H1 (cell line): Measurements from ENCODE around the gene FKBP1B. TPM values are rescaled to one million over a fixed set of nuclear protein-coding genes. Genes with fewer than 3 reads are reported as not detected.

ENCODE experiments used
- CTCF ChIA-PET: fragments of 300-600 bp; sonication (Branson Sonifier 250); formaldehyde crosslinking; loops from one replicate; lab custom pipeline; 2021; ENCODE audit not compliant: partially characterized antibody; lab: Charles Lee
- POLR2A ChIA-PET: fragments of 300-600 bp; sonication (Branson Sonifier 250); formaldehyde crosslinking; loops from one replicate; lab custom pipeline; 2021; ENCODE audit warnings: inconsistent platforms; ENCODE audit not compliant: partially characterized antibody; lab: Charles Lee
- DNase-seq, 2 experiments: peaks; one replicate each; pipeline versions ENCODE4 v3.0.0 to v3.0.0-alpha.2; 2010 to 2022; ENCODE audit warnings: low spot score in 2 of 2, low read depth in 1 of 2, mixed read lengths in 1 of 2
- FAIRE-seq: peaks from 2 replicates; lab custom pipeline; 2011; peaks lifted over from hg19 to GRCh38; lab: Jason Lieb, UNC
- H2AFZ ChIP-seq: 2 replicates; pipeline ENCODE4 v1.8.1; 2012; ENCODE audit warnings: low read length, inconsistent platforms
- H2AK5ac ChIP-seq: 2 replicates; pipeline ENCODE4 v1.6.1; 2013; ENCODE audit warnings: low read depth, low read length
- H2BK120ac ChIP-seq: replicated peaks from 2 replicates; pipeline ENCODE3; 2013; ENCODE audit warnings: low read depth, low read length, inconsistent platforms
- H2BK12ac ChIP-seq: 2 replicates; pipeline ENCODE4 v1.6.1; 2013; ENCODE audit warnings: low read depth, low read length
- H2BK15ac ChIP-seq: 2 replicates; pipeline ENCODE4 v1.6.1; 2013; ENCODE audit warnings: low read length
- H2BK20ac ChIP-seq: 2 replicates; pipeline ENCODE4 v1.6.1; 2013; ENCODE audit warnings: low read length
- H2BK5ac ChIP-seq: 2 replicates; pipeline ENCODE4 v1.6.1; 2013; ENCODE audit warnings: low read depth, low read length
- H3K14ac ChIP-seq: 2 replicates; pipeline ENCODE4 v1.6.1; 2013; ENCODE audit warnings: inconsistent platforms; ENCODE audit not compliant: insufficient read length
- H3K18ac ChIP-seq: 2 replicates; pipeline ENCODE4 v1.6.1; 2013; ENCODE audit warnings: low read length; ENCODE audit errors: extremely low read depth
- H3K23ac ChIP-seq: 2 replicates; pipeline ENCODE4 v1.6.1; 2013; ENCODE audit warnings: inconsistent platforms; ENCODE audit not compliant: insufficient read length
- H3K23me2 ChIP-seq: 2 replicates; pipeline ENCODE4 v1.6.1; 2013; ENCODE audit warnings: low read depth, low read length
- H3K27ac ChIP-seq: 2 replicates; pipeline ENCODE4 v1.6.1; 2011; ENCODE audit warnings: low read depth, low read length, inconsistent platforms
- H3K27me3 ChIP-seq, 4 experiments: replicated peaks in 1 of 4; 1 replicate in 1 of 4; 2 replicates in 3 of 4; pipeline versions ENCODE4 v1.6.1 to v1.8.1; 2011 to 2013; ENCODE audit warnings: low read length in 3 of 4, mild to moderate bottlenecking in 3 of 4, inconsistent platforms in 2 of 4, mixed read lengths in 2 of 4, moderate library complexity in 1 of 4; ENCODE audit not compliant: control insufficient read depth in 3 of 4, insufficient read depth in 3 of 4; ENCODE audit errors: extremely low read depth in 1 of 4
- H3K36me3 ChIP-seq, 4 experiments: 2 replicates each; pipeline versions ENCODE4 v1.6.1 to v1.8.1; 2011 to 2013; ENCODE audit warnings: mild to moderate bottlenecking in 4 of 4, low read length in 3 of 4, moderate library complexity in 2 of 4, control low read depth in 1 of 4, inconsistent platforms in 1 of 4; ENCODE audit not compliant: insufficient read depth in 4 of 4, control insufficient read depth in 2 of 4
- H3K4ac ChIP-seq: replicated peaks from 2 replicates; pipeline ENCODE3; 2013; ENCODE audit warnings: low read length, low read depth, mixed read lengths, inconsistent platforms; ENCODE audit not compliant: insufficient read length
- H3K4me1 ChIP-seq, 4 experiments: replicated peaks in 1 of 4; 1 replicate in 1 of 4; 2 replicates in 3 of 4; pipeline versions ENCODE4 v1.6.1 to v1.8.1; 2011 to 2013; ENCODE audit warnings: low read length in 3 of 4, inconsistent platforms in 2 of 4, mixed read lengths in 1 of 4; ENCODE audit not compliant: insufficient read depth in 4 of 4, control insufficient read depth in 3 of 4
- H3K4me2 ChIP-seq, 2 experiments: 2 replicates each; pipeline versions ENCODE4 v1.6.1 to v1.8.1; 2011 to 2013; ENCODE audit warnings: low read depth in 2 of 2, low read length in 2 of 2, control low read depth in 1 of 2, inconsistent platforms in 1 of 2, mild to moderate bottlenecking in 1 of 2; ENCODE audit not compliant: insufficient read depth in 1 of 2
- H3K4me3 ChIP-seq, 4 experiments: fragments of 200-600, 300-600 bp in 1 of 4; sonication (generic), shearing (Covaris generic), sonication (Bioruptor Twin) in 1 of 4; 2 replicates each; pipeline versions ENCODE4 v1.5.1 to v1.8.1; 2011 to 2016; ENCODE audit warnings: low read length in 4 of 4, low read depth in 3 of 4, control low read depth in 2 of 4, inconsistent platforms in 2 of 4, mild to moderate bottlenecking in 2 of 4, mixed read lengths in 1 of 4, moderate library complexity in 1 of 4; ENCODE audit not compliant: insufficient read depth in 2 of 4; ENCODE audit errors: extremely low read depth in 1 of 4
- H3K56ac ChIP-seq: replicated peaks from 2 replicates; pipeline ENCODE3; 2013; ENCODE audit warnings: low read depth, mild to moderate bottlenecking, mixed read lengths, low read length, inconsistent platforms; ENCODE audit not compliant: insufficient read length
- H3K79me1 ChIP-seq: 2 replicates; pipeline ENCODE4 v1.6.1; 2013; ENCODE audit warnings: low read depth, low read length, control low read depth
- H3K79me2 ChIP-seq, 2 experiments: 2 replicates each; pipeline versions ENCODE4 v1.6.1 to v1.8.1; 2012 to 2013; ENCODE audit warnings: low read length in 2 of 2, mild to moderate bottlenecking in 2 of 2, inconsistent platforms in 1 of 2; ENCODE audit not compliant: insufficient read depth in 2 of 2, control insufficient read depth in 1 of 2
- H3K9ac ChIP-seq, 4 experiments: replicated peaks in 1 of 4; 1 replicate in 1 of 4; 2 replicates in 3 of 4; pipeline versions ENCODE4 v1.6.1 to v1.8.1; 2011 to 2013; ENCODE audit warnings: low read depth in 3 of 4, low read length in 3 of 4, control low read depth in 2 of 4, mild to moderate bottlenecking in 2 of 4, moderate library complexity in 2 of 4, inconsistent platforms in 1 of 4; ENCODE audit errors: extremely low read depth in 1 of 4
- H3K9me3 ChIP-seq, 2 experiments: 2 replicates each; pipeline versions ENCODE4 v1.6.1 to v1.8.1; 2012 to 2013; ENCODE audit warnings: mild to moderate bottlenecking in 2 of 2, moderate library complexity in 2 of 2, control low read depth in 1 of 2, inconsistent platforms in 1 of 2, low read depth in 1 of 2, low read length in 1 of 2, mixed read lengths in 1 of 2; ENCODE audit not compliant: insufficient read depth in 2 of 2
- H4K20me1 ChIP-seq, 2 experiments: replicated peaks in 1 of 2; 2 replicates each; pipeline versions ENCODE3 to v1.8.1; 2011 to 2013; ENCODE audit warnings: inconsistent platforms in 2 of 2, low read length in 2 of 2, mild to moderate bottlenecking in 1 of 2; ENCODE audit not compliant: insufficient read depth in 2 of 2, control insufficient read depth in 1 of 2
- H4K5ac ChIP-seq: 2 replicates; pipeline ENCODE4 v1.6.1; 2013; ENCODE audit warnings: low read length, low read depth, mixed read lengths, inconsistent platforms; ENCODE audit not compliant: insufficient read length
- H4K8ac ChIP-seq: 2 replicates; pipeline ENCODE4 v1.8.0; 2013; ENCODE audit warnings: mild to moderate bottlenecking, moderate library complexity, low read length, inconsistent platforms; ENCODE audit not compliant: insufficient read depth; ENCODE audit errors: extremely low read depth
- H4K91ac ChIP-seq: replicated peaks from 2 replicates; pipeline ENCODE3; 2013; ENCODE audit warnings: low read length, mixed read lengths, inconsistent platforms; ENCODE audit not compliant: insufficient read length
- EP300 ChIP-seq, 2 experiments: IDR thresholded peaks; 1 replicate in 1 of 2; 2 replicates in 1 of 2; pipeline ENCODE4 v1.6.1; 2011 to 2012; ENCODE audit warnings: low read depth in 2 of 2, low read length in 2 of 2, mild to moderate bottlenecking in 2 of 2, borderline replicate concordance in 1 of 2, inconsistent platforms in 1 of 2, moderate library complexity in 1 of 2
- KDM5A ChIP-seq: fragments of 200-600 bp; IDR thresholded peaks from 2 replicates; pipeline ENCODE4 v1.7.1; 2012; ENCODE audit warnings: mild to moderate bottlenecking, low read length, inconsistent platforms, mixed read lengths
- RXRA ChIP-seq: IDR thresholded peaks from 2 replicates; pipeline ENCODE4 v1.6.1; 2011; ENCODE audit warnings: low read depth, mild to moderate bottlenecking, low read length, moderate library complexity; ENCODE audit not compliant: insufficient read depth
- SP1 ChIP-seq: IDR thresholded peaks from 2 replicates; pipeline ENCODE4 v1.6.1; 2011; ENCODE audit warnings: low read depth, low read length
- WGBS, 2 experiments: shearing (Covaris generic) in 1 of 2; methylation state at CpG; one replicate each; pipeline versions ENCODE4 v1.1.6 to v1.1.7; 2013 to 2015; ENCODE audit warnings: low lambda C conversion rate in 2 of 2, mixed read lengths in 2 of 2, inconsistent platforms in 1 of 2, low coverage in 1 of 2, missing lambda C conversion rate in 1 of 2; ENCODE audit not compliant: insufficient replicate concordance in 2 of 2, insufficient coverage in 1 of 2, insufficient read length in 1 of 2; ENCODE audit errors: extremely low coverage in 1 of 2, missing lambda C conversion rate in 1 of 2; 5-methylcytosine and 5-hydroxymethylcytosine counted together
- polyA plus RNA-seq, 7 experiments: library from polyadenylated mRNA; depleted of rRNA in 3 of 7; stranded (reverse) in 5 of 7; unstranded in 2 of 7; fragments of >200 nt in 5 of 7; fragments of 200-250 nt in 2 of 7; gene quantifications; 1 replicate in 5 of 7; 2 replicates in 1 of 7; 4 replicates in 1 of 7; pipeline versions ENCODE4 v1.2.1 to v1.2.3, GENCODE V29; 2011 to 2013; ENCODE audit warnings: missing spikeins in 2 of 7, mixed read lengths in 2 of 7
- total RNA-seq: library from RNA; stranded (reverse); fragmentation: NEBNext Ultra II Directional; extraction: Animal tissue kit (Norgen Biotek cat#: 25700); gene quantifications from 2 replicates; pipeline ENCODE4 v1.2.1, GENCODE V29; 2021

Gene FKBP1B
- total and polyA plus RNA-seq, 2 of the 8 experiments (the other 6 are each of a cell fraction or from before 2014, with no cell fraction given): 50.8 to 151 TPM

- no peak overlapping the region for H3K56ac ChIP-seq
- H3K79me2 ChIP-seq: no peaks in the 10 kb centered on the region
- no peak for TF ChIP-seq SP1
- TF ChIP-seq RXRA: no peak
- no peak for TF ChIP-seq KDM5A
- no peak for TF ChIP-seq EP300 (IDR thresholded peaks at IDR 0.05; ENCODE audit: borderline replicate concordance in 1 of 2, low read depth in 2 of 2, low read length in 2 of 2)
- no peaks in the 10 kb centered on the region for H3K9me3 ChIP-seq
- no peak overlapping the region for H2BK12ac ChIP-seq
- H3K4me2 ChIP-seq: no peak overlapping the region
- H3K79me1 ChIP-seq: no peaks in the 10 kb centered on the region
- no peak overlapping the region for H4K91ac ChIP-seq
- no peak overlapping the region for H2BK5ac ChIP-seq
- H4K5ac ChIP-seq: no peak overlapping the region
- H3K18ac ChIP-seq: no peak overlapping the region
- H3K9ac ChIP-seq: no peak overlapping the region
- peaks cover 10% of the 10 kb centered on the region for H3K23me2 ChIP-seq
- H3K23ac ChIP-seq: no peak overlapping the region
- peaks cover 4 to 11% (median 9%) of the 10 kb centered on the region in 4 experiments for H3K4me1 ChIP-seq
- no peak overlapping the region for H3K4me3 ChIP-seq
- 89% methylated on average over 1 of the region's 1 CpG; no CpG with 5 or more reads in 1 of the 2 experiments for WGBS, 2 experiments
- H2BK15ac ChIP-seq: no peak overlapping the region
- H2BK120ac ChIP-seq: no peak overlapping the region
- no peak overlapping the region for H3K4ac ChIP-seq
- ChIA-PET POLR2A (no interaction called here), CTCF (interaction anchor here (4.3 kb wide), 1 partner anchor 26 kb away, joined by 25 read pairs; no protein-coding TSS in a partner anchor)
- FAIRE-seq (no peak), DNase-seq (no peak)
- no peak overlapping the region for H3K27ac ChIP-seq
- H3K14ac ChIP-seq: no peak overlapping the region
- H2AK5ac ChIP-seq: no peak overlapping the region
- H3K27me3 ChIP-seq: no peaks in the 10 kb centered on the region
- peaks cover 5 to 11% (median 9%) of the 10 kb centered on the region in 4 experiments; a peak in 6 of 8 replicates for H3K36me3 ChIP-seq
- H2AFZ ChIP-seq: no peak overlapping the region
- no peaks in the 10 kb centered on the region for H4K20me1 ChIP-seq
- H2BK20ac ChIP-seq: no peak overlapping the region
- H4K8ac ChIP-seq: no peak overlapping the region
Measured at GRCh38 chr2:24086241-24086640, 36.7 kb downstream of the FKBP1B start.
